GM21367 (cell line): ENCODE measurements around the gene S100A7.
"Not testable (repeated sequence)": the region's sequence is repeated elsewhere in the genome, so short reads cannot be mapped to it uniquely, and the experiment has no call there.

Source experiments
- ATAC-seq: cut with Tn5 transposase; IDR thresholded peaks from one replicate; pipeline ENCODE4 v1.9.1; 2021; ENCODE audit not compliant: unreplicated experiment

S100A7 gene

GRCh38 chr1:153431928-153432327, 28.5 kb downstream of the S100A7 start:
- ATAC-seq, result no peak

- no peak for ATAC-seq
These were observed 29.0 kb downstream of the S100A7 start for GRCh38 chr1:153431427-153431826.

GRCh38 chr1:153431002-153431401, 29.4 kb downstream of the S100A7 start:
- no peak for ATAC-seq

GRCh38 chr1:153430561-153430960, 29.9 kb downstream of the S100A7 start:
- no peak for ATAC-seq

- ATAC-seq, result no peak
These were observed 30.3 kb downstream of the S100A7 start for GRCh38 chr1:153430166-153430553.

- ATAC-seq, result no peak
These were observed 30.9 kb downstream of the S100A7 start for GRCh38 chr1:153429266-153430165.

- no peak for ATAC-seq
These were observed 31.7 kb downstream of the S100A7 start for GRCh38 chr1:153428791-153429190.

- ATAC-seq, result no peak
These were observed 32.3 kb downstream of the S100A7 start for GRCh38 chr1:153428073-153428638.

GRCh38 chr1:153426809-153427208, 33.6 kb downstream of the S100A7 start:
- ATAC-seq, result no peak

- ATAC-seq, result no peak
These were observed 37.9 kb downstream of the S100A7 start for GRCh38 chr1:153422450-153423068.

- ATAC-seq, result no peak
These were observed 40.1 kb downstream of the S100A7 start for GRCh38 chr1:153420306-153420705.

- not testable (repeated sequence) for ATAC-seq
These were observed 41.0 kb downstream of the S100A7 start for GRCh38 chr1:153419436-153419793.

GRCh38 chr1:153418758-153419435, 41.6 kb downstream of the S100A7 start:
- ATAC-seq, result not testable (repeated sequence)

- no peak for ATAC-seq
These were observed 43.1 kb downstream of the S100A7 start for GRCh38 chr1:153417136-153417888.

GRCh38 chr1:153415850-153416570, 44.4 kb downstream of the S100A7 start, which contains the start of gene S100A7A:
TSS of gene S100A7A (plus strand) at chr1:153416520. CDS start at chr1:153418083, 1,563 bp downstream.
- no peak for ATAC-seq

GRCh38 chr1:153413961-153414360, 46.5 kb downstream of the S100A7 start:
- ATAC-seq, result not testable (repeated sequence)
